Chondrocyte (in vitro differentiated cells): ENCODE measurements around the gene ACSL4. TPM values are rescaled to one million over a fixed set of nuclear protein-coding genes. Genes with fewer than 3 reads are reported as not detected.
"Not testable (repeated sequence)": the region's sequence is repeated elsewhere in the genome, so short reads cannot be mapped to it uniquely, and the experiment has no call there.

ENCODE experiments used
- DNase-seq: peaks from one replicate; pipeline ENCODE4 v3.0.0; 2021; ENCODE audit warnings: mixed read lengths, low spot score
- H3K27ac Mint-ChIP-seq: one replicate; pipeline ENCODE4 v1.8.0; 2021; ENCODE audit warnings: mild to moderate bottlenecking, moderate library complexity, mixed read lengths; ENCODE audit not compliant: unreplicated experiment
- H3K27me3 Mint-ChIP-seq: 2 replicates; pipeline ENCODE4 v1.8.0; 2021; ENCODE audit warnings: low read depth, mixed read lengths
- H3K36me3 Mint-ChIP-seq: 2 replicates; pipeline ENCODE4 v1.8.0; 2021; ENCODE audit warnings: low read depth, mixed read lengths
- H3K4me1 Mint-ChIP-seq: 2 replicates; pipeline ENCODE4 v1.8.0; 2021; ENCODE audit warnings: low read depth, mild to moderate bottlenecking, mixed read lengths
- H3K4me3 Mint-ChIP-seq: one replicate; pipeline ENCODE4 v1.8.0; 2021; ENCODE audit warnings: mild to moderate bottlenecking, moderate library complexity, mixed read lengths; ENCODE audit not compliant: unreplicated experiment
- H3K9me3 Mint-ChIP-seq: 2 replicates; pipeline ENCODE4 v1.8.0; 2021; ENCODE audit warnings: low read depth, mixed read lengths
- CTCF ChIP-seq: fragments of 200-600 bp; sonication (generic); IDR thresholded peaks from 2 replicates; pipeline ENCODE4 v1.5.0; 2021; ENCODE audit warnings: antibody characterized with exemption, mild to moderate bottlenecking, moderate library complexity
- total RNA-seq: library from RNA; stranded (reverse); gene quantifications from 3 replicates; pipeline ENCODE4 v1.2.1, GENCODE V29; 2021

The ACSL4 gene
- total RNA-seq, 1 donor from 2014 or later, result 63.3 TPM

- no peaks in the 10 kb centered on the region for H3K9me3 Mint-ChIP-seq
- no peak overlapping the region for H3K4me3 Mint-ChIP-seq
- H3K27ac Mint-ChIP-seq, result no peak overlapping the region
- H3K4me1 Mint-ChIP-seq, result peaks cover 6% of the 10 kb centered on the region
- no peak for DNase-seq
- no peaks in the 10 kb centered on the region for H3K27me3 Mint-ChIP-seq
- TF ChIP-seq CTCF, result no peak
- no peaks in the 10 kb centered on the region for H3K36me3 Mint-ChIP-seq
Measured at GRCh38 chrX:109742722-109743121, 9.7 kb upstream of the ACSL4 start.

DNA sequence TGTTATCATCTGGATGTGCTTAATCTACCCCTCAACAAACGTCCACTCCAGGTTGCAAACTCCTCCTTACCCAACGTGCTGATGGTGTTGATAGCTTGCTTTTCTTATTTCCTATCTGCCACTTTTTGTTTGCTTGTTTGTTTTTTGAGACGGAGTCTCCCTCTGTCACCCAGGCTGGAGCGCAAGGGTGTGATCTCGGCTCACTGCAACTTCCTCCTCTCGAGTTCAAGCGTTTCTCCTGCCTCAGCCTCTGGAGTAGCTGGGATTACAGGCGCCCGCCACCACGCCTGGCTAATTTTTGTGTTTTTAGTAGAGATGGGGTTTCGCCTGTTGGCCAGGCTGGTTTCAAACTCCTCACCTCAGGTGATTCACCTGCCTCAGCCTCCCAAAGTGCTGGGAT is 7.8 kb upstream of the ACSL4 start:
- H3K4me1 Mint-ChIP-seq, H3K27ac Mint-ChIP-seq, H3K36me3 Mint-ChIP-seq, H3K27me3 Mint-ChIP-seq, H3K4me3 Mint-ChIP-seq, DNase-seq, H3K9me3 Mint-ChIP-seq: not testable (repeated sequence)

DNA sequence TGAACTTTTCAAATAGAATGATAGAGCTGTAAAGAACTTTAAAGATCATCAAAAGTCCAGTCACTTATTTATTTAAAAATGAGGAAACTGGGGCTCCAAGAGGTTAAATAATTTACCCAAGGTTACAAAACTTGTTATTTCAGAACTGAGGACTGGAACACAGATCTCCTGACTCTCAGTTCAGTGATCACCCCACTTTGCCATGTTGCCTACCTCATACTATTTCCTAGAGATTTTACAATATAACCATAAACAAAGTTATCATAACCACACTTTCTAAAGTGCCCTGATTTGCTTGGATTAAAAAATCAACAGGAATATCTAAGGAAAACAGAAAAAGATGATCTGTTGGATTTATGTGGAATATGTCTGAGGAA is 7.4 kb upstream of the ACSL4 start:
- DNase-seq, result no peak
- Mint-ChIP-seq H3K4me3 (no peak overlapping the region), H3K36me3 (no peaks in the 10 kb centered on the region), H3K27ac (no peak overlapping the region), H3K9me3 (no peaks in the 10 kb centered on the region), H3K27me3 (no peaks in the 10 kb centered on the region), H3K4me1 (no peaks in the 10 kb centered on the region)
- no peak for TF ChIP-seq CTCF

- no peaks in the 10 kb centered on the region for H3K9me3 Mint-ChIP-seq
- no peaks in the 10 kb centered on the region for H3K36me3 Mint-ChIP-seq
- no peak overlapping the region for H3K27ac Mint-ChIP-seq
- no peak overlapping the region for H3K4me3 Mint-ChIP-seq
- H3K4me1 Mint-ChIP-seq, result no peaks in the 10 kb centered on the region
- DNase-seq, result no peak
- no peak for TF ChIP-seq CTCF
- no peaks in the 10 kb centered on the region for H3K27me3 Mint-ChIP-seq
Measured at GRCh38 chrX:109739625-109740432, 6.8 kb upstream of the ACSL4 start.

- TF ChIP-seq CTCF, result no peak
- Mint-ChIP-seq H3K27ac (no peak overlapping the region), H3K27me3 (no peaks in the 10 kb centered on the region), H3K4me3 (no peak overlapping the region), H3K36me3 (peaks cover 3% of the 10 kb centered on the region), H3K4me1 (peaks cover 22% of the 10 kb centered on the region), H3K9me3 (no peaks in the 10 kb centered on the region)
- no peak for DNase-seq
Measured at GRCh38 chrX:109735202-109735744, 2.2 kb upstream of the ACSL4 start.
